Caco-2 (cell line): Measurements from ENCODE around the gene C10orf90. TPM values are rescaled to one million over a fixed set of nuclear protein-coding genes. Genes with fewer than 3 reads are reported as not detected.

Experiments used
- BruUV-seq: library from RNA; stranded (reverse); fragments of 400-500 nt; replicated peaks from 2 replicates; lab custom pipeline; 2021; lab: Mats Ljungman, UMichigan
- CTCF ChIA-PET: fragments of 300-600 bp; sonication (Branson Sonifier 250); formaldehyde crosslinking; loops from one replicate; lab custom pipeline; 2022; ENCODE audit warnings: antibody characterized with exemption; lab: Charles Lee
- POLR2A ChIA-PET: fragments of 300-600 bp; sonication (Branson Sonifier 250); formaldehyde crosslinking; loops from one replicate; lab custom pipeline; 2022; ENCODE audit warnings: antibody characterized with exemption; lab: Charles Lee
- DNase-seq, 2 experiments: peaks; one replicate each; pipeline versions ENCODE4 v3.0.0 to v3.0.0-alpha.2; 2020 to 2022
- H3K27me3 ChIP-seq: replicated peaks from 2 replicates; pipeline ENCODE4 v1.6.0; 2011; ENCODE audit warnings: low read length; ENCODE audit not compliant: control insufficient read depth, insufficient read depth
- H3K36me3 ChIP-seq: 2 replicates; pipeline ENCODE4 v1.5.1; 2011; ENCODE audit warnings: low read length; ENCODE audit not compliant: control insufficient read depth, insufficient read depth
- H3K4me1 ChIP-seq: fragments of 250-450 bp; sonication (Bioruptor Pico); 2 replicates; pipeline ENCODE4 v1.5.1; 2020; ENCODE audit warnings: mild to moderate bottlenecking
- H3K4me3 ChIP-seq: 2 replicates; pipeline ENCODE4 v1.5.1; 2011; ENCODE audit warnings: low read depth, mild to moderate bottlenecking, control low read depth, low read length
- H3K9me3 ChIP-seq: fragments of 250-450 bp; sonication (Bioruptor Pico); 2 replicates; pipeline ENCODE4 v1.5.1; 2020; ENCODE audit warnings: mild to moderate bottlenecking, moderate library complexity
- H3K27ac Mint-ChIP-seq: one replicate; pipeline ENCODE4 v1.8.0; 2022; ENCODE audit warnings: mixed read lengths; ENCODE audit not compliant: unreplicated experiment
- H3K27me3 Mint-ChIP-seq: one replicate; pipeline ENCODE4 v1.8.0; 2022; ENCODE audit warnings: mixed read lengths; ENCODE audit not compliant: insufficient read depth, unreplicated experiment
- H3K36me3 Mint-ChIP-seq: one replicate; pipeline ENCODE4 v1.8.0; 2022; ENCODE audit warnings: mild to moderate bottlenecking, mixed read lengths; ENCODE audit not compliant: insufficient read depth, unreplicated experiment
- H3K4me1 Mint-ChIP-seq: one replicate; pipeline ENCODE4 v1.8.0; 2022; ENCODE audit warnings: low read depth, mixed read lengths; ENCODE audit not compliant: unreplicated experiment
- H3K4me3 Mint-ChIP-seq: one replicate; pipeline ENCODE4 v1.8.0; 2022; ENCODE audit warnings: mild to moderate bottlenecking, moderate library complexity, mixed read lengths; ENCODE audit not compliant: unreplicated experiment
- H3K9me3 Mint-ChIP-seq: one replicate; pipeline ENCODE4 v1.8.0; 2022; ENCODE audit warnings: mixed read lengths; ENCODE audit not compliant: unreplicated experiment
- intact Hi-C: fragments of 100-400 bp; cut with micrococcal nuclease; formaldehyde crosslinking; loops from one replicate; pipeline ENCODE4 v1.10.0; 2022; ENCODE audit not compliant: unreplicated experiment
- total RNA-seq: library from RNA; stranded (reverse); gene quantifications from 2 replicates; pipeline ENCODE4 v1.2.3, GENCODE V29; 2022
- TF ChIP-seq, protein P1 (sequence below), 2 experiments: fragments of 200-600 bp in 1 of 2; IDR thresholded peaks; 1 replicate in 1 of 2; 2 replicates in 1 of 2; pipeline versions ENCODE4 v1.5.1 to v1.8.0; 2011 to 2022; ENCODE audit warnings: antibody characterized with exemption in 1 of 2, control low read depth in 1 of 2, inconsistent platforms in 1 of 2, low read depth in 1 of 2, low read length in 1 of 2, mild to moderate bottlenecking in 1 of 2, moderate library complexity in 1 of 2; ENCODE audit not compliant: insufficient read depth in 1 of 2, severe bottlenecking in 1 of 2, unreplicated experiment in 1 of 2

C10orf90 gene
- total RNA-seq, 1 experiment from 2014 or later: not detected

DNA sequence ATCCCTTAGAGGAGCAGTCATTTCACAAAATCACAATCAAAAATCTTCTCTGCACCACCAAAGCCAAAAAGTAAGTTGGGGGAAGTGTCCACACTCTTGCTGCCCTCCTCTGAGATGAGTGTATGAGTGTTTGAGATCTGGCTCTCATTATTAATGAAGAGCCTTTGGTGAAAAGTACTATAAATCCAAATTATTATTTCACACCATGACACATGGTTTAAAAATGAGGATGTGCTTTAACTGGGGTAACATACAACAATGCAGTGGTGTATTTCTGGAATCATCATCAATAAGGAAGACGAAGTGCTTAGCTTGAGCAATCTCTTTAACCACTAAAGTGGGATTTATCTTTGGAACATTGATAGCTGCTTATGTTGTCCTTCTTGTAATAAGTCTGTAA, 168.1 kb downstream of the C10orf90 start:
- intact Hi-C loops: loop anchor here (5.0 kb wide), 1 partner anchor 635 kb away; no protein-coding TSS in a partner anchor
- no peaks in the 10 kb centered on the region for H3K27me3 ChIP-seq
- no peak overlapping the region for H3K4me3 Mint-ChIP-seq
- no peaks in the 10 kb centered on the region for H3K9me3 ChIP-seq
- CTCF ChIA-PET: no interaction called here
- no peaks in the 10 kb centered on the region for H3K36me3 ChIP-seq
- no peaks in the 10 kb centered on the region for H3K4me1 ChIP-seq
- no peaks in the 10 kb centered on the region for H3K36me3 Mint-ChIP-seq
- no TSS peak for BruUV-seq
- peaks cover 10% of the 10 kb centered on the region for H3K27me3 Mint-ChIP-seq
- H3K9me3 Mint-ChIP-seq: no peaks in the 10 kb centered on the region
- no peak overlapping the region for H3K4me3 ChIP-seq
- TF ChIP-seq, protein P1, sequence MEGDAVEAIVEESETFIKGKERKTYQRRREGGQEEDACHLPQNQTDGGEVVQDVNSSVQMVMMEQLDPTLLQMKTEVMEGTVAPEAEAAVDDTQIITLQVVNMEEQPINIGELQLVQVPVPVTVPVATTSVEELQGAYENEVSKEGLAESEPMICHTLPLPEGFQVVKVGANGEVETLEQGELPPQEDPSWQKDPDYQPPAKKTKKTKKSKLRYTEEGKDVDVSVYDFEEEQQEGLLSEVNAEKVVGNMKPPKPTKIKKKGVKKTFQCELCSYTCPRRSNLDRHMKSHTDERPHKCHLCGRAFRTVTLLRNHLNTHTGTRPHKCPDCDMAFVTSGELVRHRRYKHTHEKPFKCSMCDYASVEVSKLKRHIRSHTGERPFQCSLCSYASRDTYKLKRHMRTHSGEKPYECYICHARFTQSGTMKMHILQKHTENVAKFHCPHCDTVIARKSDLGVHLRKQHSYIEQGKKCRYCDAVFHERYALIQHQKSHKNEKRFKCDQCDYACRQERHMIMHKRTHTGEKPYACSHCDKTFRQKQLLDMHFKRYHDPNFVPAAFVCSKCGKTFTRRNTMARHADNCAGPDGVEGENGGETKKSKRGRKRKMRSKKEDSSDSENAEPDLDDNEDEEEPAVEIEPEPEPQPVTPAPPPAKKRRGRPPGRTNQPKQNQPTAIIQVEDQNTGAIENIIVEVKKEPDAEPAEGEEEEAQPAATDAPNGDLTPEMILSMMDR (IDR thresholded peaks at IDR 0.05; ENCODE audit: insufficient read depth in 1 of 2, low read depth in 1 of 2, low read length in 1 of 2, severe bottlenecking in 1 of 2, unreplicated experiment in 1 of 2): no peak
- H3K4me1 Mint-ChIP-seq: no peaks in the 10 kb centered on the region
- H3K27ac Mint-ChIP-seq: no peak overlapping the region
- no peak for DNase-seq
- POLR2A ChIA-PET: no interaction called here

DNA sequence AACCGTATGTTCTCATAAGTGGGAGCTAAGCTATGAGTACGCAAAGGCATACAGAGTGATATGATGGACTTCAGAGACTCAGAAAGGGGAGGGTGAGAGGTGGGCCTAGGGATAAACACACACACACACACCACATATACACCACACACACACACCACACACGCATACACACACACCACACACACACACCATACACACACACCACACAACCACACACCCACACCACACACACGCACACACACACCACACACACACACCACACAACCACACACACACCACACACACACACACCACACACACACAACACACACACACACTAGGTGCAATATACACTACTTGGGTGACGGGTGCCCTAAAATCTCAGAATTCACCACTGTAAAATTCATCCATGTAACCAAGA, 168.7 kb downstream of the C10orf90 start:
- no TSS peak for BruUV-seq
- no peaks in the 10 kb centered on the region for H3K36me3 Mint-ChIP-seq
- intact Hi-C loops: loop anchor here (5.0 kb wide), 1 partner anchor 635 kb away; no protein-coding TSS in a partner anchor
- TF ChIP-seq, protein P1 (IDR thresholded peaks at IDR 0.05; ENCODE audit: insufficient read depth in 1 of 2, low read depth in 1 of 2, low read length in 1 of 2, severe bottlenecking in 1 of 2, unreplicated experiment in 1 of 2): no peak
- no peaks in the 10 kb centered on the region for H3K9me3 ChIP-seq
- DNase-seq: no peak
- no peak overlapping the region for H3K4me3 Mint-ChIP-seq
- H3K4me1 ChIP-seq: no peaks in the 10 kb centered on the region
- POLR2A ChIA-PET: no interaction called here
- no peaks in the 10 kb centered on the region for H3K36me3 ChIP-seq
- no peaks in the 10 kb centered on the region for H3K9me3 Mint-ChIP-seq
- no peak overlapping the region for H3K27ac Mint-ChIP-seq
- CTCF ChIA-PET: interaction anchor here (0.6 kb wide), 1 partner anchor 38 kb away, joined by 6 read pairs; no protein-coding TSS in a partner anchor
- H3K4me1 Mint-ChIP-seq: no peaks in the 10 kb centered on the region
- H3K27me3 Mint-ChIP-seq: peaks cover 14% of the 10 kb centered on the region
- no peaks in the 10 kb centered on the region for H3K27me3 ChIP-seq
- H3K4me3 ChIP-seq: no peak overlapping the region

DNA sequence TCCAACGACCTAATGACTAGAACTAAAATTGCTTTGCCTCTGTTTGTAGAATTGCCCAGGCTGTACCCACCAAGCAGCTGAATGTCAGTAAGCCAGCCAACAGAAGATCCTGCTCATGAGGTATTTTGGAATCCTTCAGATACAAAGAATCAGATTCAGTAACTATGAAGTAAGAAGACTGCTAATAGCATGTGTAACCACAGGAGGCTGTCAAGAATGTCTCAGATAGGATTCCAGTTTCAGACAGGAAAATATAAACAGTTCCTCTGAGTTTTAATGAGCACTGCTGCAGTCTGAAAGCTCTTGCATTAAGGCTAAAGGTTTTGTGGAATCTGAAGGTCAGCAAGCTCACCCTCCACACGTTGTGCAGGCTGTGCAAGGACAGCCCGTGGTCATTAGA, 169.6 kb downstream of the C10orf90 start:
- H3K27ac Mint-ChIP-seq: no peak overlapping the region
- no peak overlapping the region for H3K4me3 Mint-ChIP-seq
- TF ChIP-seq, protein P1 (IDR thresholded peaks at IDR 0.05; ENCODE audit: insufficient read depth in 1 of 2, low read depth in 1 of 2, low read length in 1 of 2, severe bottlenecking in 1 of 2, unreplicated experiment in 1 of 2): no peak
- no peak overlapping the region for H3K4me3 ChIP-seq
- H3K36me3 Mint-ChIP-seq: no peaks in the 10 kb centered on the region
- no peaks in the 10 kb centered on the region for H3K27me3 ChIP-seq
- no peak for DNase-seq
- no TSS peak for BruUV-seq
- CTCF ChIA-PET: no interaction called here
- H3K4me1 Mint-ChIP-seq: no peaks in the 10 kb centered on the region
- H3K9me3 Mint-ChIP-seq: no peaks in the 10 kb centered on the region
- peaks cover 21% of the 10 kb centered on the region for H3K27me3 Mint-ChIP-seq
- intact Hi-C loops: loop anchor here (5.0 kb wide), 1 partner anchor 634 kb away; no protein-coding TSS in a partner anchor
- POLR2A ChIA-PET: no interaction called here
- no peaks in the 10 kb centered on the region for H3K36me3 ChIP-seq
- H3K9me3 ChIP-seq: no peaks in the 10 kb centered on the region
- H3K4me1 ChIP-seq: no peaks in the 10 kb centered on the region
